ENCODE measurements around the gene TLE2.
A peak's percentile ranks its signal among the peaks of the same experiment; 100 is the strongest.

Gene TLE2

DNA sequence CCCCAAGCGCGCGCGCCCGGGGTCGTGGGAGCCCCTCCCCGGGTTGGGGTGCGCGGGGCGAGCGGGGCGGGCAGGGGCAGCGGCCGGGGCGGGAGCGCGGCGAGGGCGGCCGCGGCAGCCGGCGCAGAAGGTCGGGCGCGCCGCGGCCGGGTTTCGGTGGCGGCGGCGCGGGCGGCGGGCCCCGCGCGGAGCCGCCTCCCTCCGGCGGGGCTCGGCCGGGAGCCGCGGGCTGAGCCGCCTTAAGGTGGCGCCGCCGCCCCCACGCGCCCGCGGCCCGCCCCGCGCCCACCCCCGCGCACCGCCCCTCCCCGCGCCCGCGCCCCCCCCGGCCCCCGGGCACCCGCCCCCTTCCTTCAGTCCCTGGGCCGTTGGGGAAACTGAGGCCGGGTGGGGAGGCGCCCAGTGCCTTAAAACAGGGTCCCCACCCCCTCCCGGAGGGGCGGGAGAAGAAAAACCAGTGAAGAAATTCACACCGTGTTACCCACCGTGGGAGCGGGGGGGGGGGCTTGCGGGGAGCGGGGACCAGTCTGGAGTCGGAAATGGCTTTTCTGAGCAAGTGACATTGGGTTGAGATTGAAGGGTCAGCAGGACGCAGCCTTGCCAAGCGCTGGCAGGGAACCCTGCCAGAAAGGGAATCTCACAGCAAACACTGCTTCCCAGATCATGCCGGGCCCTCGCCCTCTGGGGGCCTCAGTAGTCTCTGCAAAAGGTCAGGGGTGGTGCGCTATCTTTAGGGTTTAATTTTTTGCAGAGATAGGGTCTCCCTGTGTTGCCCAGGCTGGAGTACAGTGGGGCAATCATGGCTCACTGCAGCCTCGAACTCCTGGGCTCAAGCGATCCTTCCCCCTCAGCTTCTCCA lies at the start of gene TLE2:
Gene TLE2 (minus strand): TSS at position 216 of the 859 bp plus-strand sequence. CDS start 376 bp downstream, outside the sequence.
- no peak for DNase-seq

DNA sequence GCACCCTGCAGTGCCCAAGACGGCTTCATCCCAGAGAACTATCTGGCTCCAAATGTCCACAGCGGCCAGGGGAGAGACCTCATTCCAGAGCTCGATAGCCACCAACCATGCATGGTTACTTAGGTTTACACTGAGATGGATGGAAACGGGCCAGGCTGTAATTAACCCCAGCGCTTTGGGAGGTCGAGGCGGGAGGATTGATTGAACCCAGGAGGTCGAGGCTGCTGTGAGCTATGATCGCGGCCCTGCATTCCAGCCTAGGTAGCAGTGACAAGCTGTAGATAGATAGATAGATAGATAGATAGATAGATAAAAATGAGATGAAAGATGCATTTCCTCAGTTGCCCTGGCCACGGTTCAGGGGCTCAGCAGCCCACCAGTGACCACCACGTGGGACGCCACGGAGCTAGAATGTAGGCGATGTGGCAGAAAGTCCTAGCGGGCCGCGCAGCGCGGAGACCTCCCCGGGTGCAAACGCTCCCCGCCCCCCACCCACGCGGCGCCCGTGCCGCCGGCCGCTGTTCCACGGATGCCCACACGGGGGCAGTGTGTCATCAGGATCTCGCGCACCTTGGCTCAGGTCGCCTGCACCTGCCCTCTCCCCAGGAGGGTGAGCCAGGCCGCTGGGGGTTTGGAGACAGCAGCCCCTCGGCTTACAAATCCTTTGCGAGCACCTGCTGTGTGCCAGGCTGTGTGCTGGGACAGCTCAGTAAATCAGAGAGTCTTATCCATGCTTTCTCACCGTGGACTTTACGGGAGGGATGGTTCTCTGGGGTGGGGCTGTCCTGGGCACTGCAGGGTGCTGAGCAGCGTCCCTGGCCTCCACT lies 46.7 kb upstream of the TLE2 start:
- DNase-seq, result peak; percentile 80

DNA sequence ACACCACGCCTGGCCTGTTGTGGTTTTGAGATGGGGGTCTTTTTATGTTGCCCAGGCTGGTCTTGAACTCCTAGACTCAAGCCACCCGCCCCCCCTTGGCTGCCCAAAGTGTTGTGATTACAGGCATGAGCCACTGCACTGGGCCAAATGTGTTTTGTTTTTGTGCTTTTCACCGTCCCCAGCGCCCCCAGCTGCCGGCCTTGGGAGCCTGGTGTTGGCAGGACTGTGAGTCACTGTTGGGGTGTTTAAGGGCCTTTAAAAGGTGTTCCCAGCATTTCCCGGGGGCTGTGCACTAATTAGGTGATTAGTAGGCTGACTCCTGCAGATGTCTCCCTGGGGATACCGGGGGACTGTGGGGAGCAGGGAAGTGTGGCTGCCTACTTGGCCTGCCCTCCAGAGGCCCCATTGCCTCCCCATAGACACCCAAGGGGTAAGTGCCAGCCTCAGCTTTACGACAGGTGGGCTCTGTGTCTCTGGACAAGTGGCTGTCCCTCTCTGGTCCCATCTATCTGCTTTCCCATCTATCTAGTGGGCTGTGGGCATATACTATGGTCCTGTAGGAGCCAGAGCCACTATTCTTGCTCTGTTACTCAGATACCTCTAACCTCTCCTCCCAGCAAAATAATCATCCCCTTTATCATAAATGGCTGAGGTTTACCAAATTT lies 45.0 kb upstream of the TLE2 start:
- DNase-seq, result no peak

DNA sequence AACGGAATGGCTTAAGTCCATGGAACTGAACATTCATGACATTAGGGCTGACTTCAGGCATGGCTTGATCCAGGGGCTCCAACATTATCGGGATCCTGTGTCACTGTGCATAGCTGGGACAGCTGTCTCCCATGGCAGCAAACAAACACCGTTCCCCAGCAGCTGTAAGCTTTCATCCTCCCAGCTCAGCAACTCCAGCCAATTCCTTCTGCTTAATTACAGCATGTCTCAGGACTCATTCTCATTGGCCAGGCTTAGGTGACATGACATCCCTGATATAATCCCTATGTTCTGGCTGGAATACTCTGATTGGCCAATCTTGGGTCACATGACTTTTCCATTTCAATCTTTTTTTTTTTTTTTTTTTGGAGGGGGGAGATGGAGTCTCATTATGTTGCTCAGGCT lies 44.1 kb upstream of the TLE2 start:
- no peak for DNase-seq

DNA sequence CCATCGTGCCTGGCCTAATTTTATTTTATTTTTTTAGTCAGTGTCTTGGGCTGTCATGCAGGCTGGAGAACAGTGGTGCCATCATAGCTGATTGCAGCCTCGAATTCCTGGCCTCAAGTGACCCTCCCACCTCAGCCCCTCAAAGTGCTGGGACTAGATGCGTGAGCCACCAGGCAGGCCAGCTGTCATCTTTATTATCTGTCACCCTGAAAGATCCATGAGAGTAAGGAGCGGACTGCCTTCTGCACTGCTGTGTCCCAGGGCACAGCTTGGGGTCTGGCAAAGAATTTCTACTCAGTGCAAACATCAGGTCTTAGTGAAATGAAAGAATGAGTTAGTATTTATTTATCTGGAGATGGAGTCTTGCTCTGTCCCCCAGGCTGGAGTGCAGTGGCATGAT lies 42.7 kb upstream of the TLE2 start:
- no peak for DNase-seq

DNA sequence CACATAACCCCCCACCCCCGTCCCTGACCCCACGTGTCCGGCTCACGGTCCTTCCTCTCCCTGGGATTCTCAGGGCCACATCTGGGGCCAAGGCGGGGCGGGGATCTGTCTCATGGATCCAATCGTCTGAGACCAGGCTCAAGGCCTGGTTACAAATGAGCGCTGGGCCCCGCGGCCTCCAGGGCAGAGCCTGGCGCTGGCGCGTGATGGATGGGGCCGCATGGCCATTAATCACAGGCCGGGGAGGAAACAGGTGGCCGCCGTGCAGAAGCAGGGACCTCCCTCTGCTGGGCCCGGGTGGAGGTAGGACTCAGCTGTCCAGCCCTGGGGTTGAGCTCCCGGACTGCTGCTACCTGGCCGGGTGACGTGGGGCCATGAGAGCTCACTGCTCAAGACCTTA lies 39.0 kb upstream of the TLE2 start:
- no peak for DNase-seq

DNA sequence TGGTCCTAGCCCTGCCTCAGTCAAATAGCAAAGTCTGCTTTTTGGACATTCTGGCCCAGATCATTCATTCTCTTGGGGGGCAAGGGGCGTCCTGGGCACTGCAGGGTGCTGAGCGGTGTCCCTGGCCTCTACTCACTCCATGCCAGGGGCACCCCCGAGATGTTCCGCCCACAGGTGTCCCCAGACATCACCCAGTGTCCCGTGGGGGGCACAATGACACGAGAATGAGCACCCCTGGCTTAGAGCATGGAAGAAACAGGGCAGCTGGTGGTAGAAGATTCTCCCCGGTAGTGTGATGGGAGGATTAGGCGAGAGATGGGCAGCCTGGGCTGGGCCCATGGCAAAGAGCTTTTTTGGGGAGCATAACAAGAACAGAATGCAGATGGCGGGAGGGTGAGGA lies 38.5 kb upstream of the TLE2 start:
- DNase-seq, result no peak

DNA sequence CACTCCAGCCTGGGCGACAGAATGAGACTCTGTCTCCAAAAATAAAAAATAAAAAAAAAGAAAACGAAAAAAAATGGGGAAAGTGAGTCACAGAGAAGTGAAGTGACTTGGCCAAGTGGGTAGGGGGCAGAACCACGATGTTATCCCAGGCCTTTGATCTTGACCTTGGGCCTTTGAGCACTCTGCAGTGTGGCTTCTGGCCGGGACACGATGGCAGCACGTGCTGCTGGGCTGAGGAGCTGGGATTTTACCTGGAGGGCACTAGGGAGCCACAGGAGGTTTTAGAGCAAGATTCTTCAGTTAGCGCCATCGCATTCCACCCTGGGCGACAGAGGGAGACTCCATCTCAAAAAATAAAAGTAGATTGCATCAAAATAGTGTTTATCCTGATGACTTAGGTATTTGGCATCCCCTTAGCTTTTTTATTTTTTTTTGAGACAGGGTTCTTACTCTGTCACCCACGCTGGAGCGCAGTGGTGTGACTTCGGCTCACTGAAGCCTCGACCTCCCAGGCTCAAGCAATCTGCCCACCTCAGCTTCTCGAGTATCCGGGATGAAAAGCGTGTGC lies 37.5 kb upstream of the TLE2 start:
- DNase-seq, result no peak

DNA sequence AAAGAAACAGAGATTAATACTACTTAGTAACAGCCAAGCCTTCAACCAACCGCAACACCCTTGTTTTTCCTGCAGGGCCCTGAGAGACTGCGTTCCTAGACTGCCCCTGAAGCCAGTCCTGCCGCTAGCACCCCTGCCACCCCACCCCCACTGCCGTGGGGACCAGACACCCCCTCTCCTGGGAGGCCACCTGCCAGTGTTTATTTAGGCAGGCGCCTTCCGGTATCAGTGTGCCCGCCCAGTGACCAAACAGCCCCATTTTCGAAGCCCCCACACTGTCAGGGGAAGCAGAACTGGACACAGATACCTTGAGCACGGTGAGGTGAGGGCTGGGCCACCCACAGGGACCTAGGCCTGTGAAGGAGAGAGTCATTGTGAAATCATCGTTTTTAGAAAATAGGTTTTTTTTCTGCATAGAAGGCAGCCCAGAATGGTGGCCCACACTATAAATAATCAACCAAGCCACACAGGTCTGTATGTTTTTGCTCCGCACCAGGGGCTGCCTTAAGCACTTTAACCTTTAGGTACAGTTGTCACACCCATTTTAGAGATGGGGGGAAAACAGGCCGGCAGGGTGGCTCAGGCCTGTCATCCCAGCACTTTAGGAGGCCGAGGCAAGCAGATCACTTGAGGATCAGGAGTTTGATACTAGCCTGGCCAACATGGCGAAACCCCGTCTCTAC lies 36.7 kb upstream of the TLE2 start:
- no peak for DNase-seq

DNA sequence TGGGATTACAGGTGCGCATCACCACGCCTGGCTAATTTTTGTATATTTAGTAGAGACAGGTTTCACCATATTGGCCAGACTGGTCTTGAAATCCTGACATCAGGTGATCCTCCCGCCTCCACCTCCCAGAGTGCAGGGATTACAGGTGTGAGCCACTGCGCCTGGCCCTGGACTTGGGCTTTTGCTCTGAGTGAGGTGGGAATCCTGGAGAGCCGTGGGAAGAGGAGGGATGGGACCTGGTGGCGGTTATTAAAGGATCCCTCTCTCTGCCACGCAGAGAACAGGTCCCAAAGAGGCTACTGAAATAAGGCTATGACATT lies 34.9 kb upstream of the TLE2 start:
- DNase-seq, result no peak

DNA sequence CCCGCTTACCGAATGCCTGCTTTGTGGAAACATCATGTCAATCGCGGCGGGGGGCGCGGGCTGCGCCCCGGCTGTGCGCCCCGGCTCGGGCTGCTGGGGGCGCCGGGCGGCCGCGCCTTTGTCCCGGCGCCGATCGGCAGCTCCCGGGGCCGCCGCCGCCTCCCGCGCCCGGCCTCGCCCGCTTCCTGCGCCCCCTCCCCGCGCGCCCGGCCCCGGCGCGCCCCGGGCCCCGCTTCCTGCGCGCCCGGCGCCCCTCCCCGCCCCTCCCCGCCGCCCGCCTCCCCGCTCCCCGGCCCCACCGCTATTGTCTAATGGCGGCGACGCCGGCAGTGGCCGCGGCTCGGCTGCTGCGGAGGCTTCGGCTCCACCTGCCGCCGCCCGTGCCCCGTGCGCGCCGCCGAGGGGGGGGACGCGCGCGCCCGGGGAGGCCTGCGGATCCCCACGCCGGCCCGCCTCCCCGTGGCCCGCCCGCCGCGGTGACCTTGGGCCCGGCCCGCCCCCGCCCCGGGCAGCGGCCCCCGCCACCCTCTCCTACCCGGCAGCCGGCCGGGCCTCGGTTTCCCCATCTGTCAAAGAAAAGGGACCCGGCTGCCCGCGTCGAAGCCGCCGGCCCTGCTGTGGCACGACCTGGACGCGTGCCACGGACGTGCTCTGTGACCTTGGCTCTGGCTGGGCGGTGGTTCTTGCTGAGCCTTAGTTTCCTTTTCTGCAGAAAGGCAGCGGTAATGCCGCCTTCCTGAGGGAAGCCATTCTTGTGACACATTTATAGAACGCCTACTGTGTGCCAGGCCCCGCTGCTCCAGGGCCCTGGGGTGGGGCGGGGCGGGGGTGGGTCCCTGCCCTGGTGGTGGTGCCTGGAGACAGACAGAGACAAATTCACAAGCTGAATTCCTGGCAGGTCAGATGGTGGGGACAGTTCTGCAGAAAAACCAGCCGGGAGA lies 33.4 kb upstream of the TLE2 start, which contains the start of gene TLE5:
Gene TLE5 (minus strand): TSS at position 331 of the 941 bp plus-strand sequence. CDS start 295 bp downstream, at position 36.
- DNase-seq, result peak; percentile 86

DNA sequence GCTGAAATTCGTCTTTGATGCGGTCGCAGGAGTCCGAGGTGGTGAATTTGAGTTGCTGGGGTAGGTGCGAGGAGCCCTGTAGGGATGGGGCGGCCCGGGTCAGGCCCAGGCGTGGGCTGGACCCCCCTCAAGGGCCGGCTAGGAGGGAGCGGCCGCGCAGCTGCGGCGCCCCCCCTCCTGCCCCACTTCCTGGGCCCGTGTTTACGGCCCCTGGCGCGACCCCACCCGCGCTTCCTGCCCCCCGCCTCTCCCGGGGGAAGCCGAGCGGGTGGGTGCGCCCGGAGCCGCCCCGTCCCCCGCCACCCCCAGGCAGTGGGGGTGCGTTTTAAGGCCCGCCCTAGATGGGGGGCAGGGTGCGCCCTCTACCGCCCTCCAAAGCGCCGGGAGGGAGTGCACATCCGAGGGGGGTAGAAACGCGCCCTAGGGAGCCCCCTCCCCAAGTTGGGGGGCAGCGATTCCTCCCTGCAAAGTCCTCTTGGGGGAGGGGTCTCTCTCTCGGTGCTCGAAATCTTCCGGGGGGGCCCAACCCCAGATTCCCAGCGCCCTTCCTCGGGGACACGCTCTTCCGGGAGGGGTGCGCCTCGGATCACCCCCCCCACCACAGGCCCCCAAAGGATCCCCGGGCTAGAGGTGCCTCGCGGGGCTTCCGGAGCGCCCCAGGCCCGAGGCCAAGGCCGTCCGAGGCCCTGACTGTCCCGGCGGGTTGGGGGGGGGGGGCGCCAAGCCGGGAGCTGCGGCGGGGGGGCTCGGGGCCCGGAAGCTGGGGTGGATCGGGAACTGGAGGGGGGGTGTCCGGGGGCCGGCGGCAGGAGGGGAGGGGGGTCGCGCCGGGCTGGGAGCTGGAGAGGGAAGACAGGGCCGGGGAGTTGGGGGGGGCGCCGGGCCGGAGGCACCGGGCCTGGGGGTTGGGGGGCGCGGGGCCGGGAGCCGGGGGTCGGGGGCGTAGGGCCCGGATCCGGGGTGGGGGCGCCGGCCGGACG lies 32.4 kb upstream of the TLE2 start:
- DNase-seq, result peak; percentile 86

DNA sequence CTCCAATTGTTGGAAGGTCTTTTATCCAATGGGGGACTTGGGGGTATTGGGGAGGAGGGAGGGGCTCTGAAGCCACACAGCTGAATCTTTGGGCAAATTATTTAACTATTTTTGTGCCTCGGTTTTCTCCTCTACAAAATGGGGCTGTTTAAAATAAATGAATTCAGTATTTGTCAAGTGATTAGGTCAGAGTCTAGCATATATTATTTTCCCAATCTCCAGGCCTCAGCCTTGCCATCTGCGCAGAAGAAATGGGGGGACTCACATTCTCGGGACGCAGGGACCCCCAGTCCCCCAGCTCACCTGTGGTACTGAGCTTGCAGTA lies 31.7 kb upstream of the TLE2 start:
- no peak for DNase-seq

DNA sequence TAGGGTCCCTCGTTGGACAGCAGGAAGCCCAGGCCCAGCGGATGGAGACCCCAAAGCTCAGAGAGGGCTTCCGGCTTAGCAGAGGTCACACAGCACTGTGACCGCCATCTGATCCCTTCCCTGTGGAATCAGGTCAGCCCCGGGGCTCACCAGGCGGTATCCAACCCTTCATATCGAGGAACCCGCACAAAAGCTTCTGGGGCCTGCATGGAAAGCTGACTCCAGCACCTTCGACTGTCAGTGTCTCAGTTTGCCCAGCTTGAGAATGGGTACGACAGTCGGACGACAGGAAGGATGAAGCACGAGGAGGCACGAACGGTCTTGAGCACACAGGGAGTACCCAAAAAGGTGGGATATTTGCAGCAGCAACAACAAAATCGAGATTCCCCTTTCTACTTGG lies 30.6 kb upstream of the TLE2 start:
- no peak for DNase-seq

DNA sequence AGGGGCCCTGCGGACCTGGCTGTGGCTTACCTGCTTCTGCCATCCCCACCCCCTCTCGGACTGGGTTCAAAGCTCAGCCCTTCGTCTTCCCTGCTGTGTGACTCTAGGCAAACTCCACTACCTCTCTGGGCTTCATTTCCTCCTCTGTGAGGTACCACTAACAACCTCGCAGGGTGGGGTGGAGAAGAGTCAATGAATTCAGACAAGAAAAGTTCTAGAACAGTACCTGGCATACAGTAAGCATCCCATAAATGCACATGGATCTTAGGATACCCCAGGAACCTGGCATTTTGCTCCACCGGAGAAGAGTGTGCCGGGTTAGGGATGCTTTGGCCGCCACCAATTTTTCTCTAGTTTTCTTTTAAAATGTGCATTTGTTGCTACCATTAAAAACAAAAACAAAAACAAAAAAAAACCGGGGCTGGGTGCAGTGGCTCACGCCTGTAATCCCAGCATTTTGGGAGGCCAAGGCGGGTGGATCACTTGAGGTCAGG lies 29.8 kb upstream of the TLE2 start:
- DNase-seq, result no peak

DNA sequence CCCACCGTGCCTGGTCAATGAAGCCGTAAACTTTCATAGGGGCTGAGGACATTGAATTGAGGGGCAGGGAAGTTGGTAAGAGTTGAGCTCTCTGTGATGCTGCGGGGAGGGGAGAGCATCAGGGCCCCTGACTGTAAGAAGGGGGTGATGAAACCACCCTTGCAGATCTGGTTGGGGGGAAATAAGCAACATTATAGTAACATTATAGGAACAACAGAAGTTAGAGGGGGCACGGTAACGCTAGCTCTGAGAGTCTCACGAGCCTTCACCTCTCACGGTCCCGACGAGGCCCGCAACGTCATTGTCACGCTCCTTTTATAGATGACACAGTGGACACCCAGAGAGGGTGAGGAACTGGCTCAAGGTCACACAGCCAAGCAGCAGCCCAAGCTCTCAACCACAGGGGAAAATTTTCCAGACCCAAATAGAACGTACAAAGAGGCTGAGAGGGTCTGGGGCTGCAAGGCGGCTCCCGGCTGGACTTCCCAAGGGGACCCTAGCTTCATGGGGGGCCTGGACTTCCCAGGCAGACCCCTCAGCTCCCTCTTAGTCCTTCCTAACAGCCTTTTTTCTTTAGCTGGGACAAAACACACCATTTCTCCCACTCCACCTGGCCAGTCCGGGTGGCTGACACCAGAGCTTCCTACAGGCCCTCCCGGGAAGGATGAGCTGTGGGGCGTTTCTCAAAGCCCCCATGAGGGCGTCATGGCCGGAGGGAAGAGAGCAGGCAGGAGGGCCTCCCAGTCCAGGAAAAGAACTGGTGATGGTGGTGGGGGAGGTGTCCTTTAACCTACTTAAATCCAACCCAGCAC lies 29.1 kb upstream of the TLE2 start:
- DNase-seq, result no peak

DNA sequence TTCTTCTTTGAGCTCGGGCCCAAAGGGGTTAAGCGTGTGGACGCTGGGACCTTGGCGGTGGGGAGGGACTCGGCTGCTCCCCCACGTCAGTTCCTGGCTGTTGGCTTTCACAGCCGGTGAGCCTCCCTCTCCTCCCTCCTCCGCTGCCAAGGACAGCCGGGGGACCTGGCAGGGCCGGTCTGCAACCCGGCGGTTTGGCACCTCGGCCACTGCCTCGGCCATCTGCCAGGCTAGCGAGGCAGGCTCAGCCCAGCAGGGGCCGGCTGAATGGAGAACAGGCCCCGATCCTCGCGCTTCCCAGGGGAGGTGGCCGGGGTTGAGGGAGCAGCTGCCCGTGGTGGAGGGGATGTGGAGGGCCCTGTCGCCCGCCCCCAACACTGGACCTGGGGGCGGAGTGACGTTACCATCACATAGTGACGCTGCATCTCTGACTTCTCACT lies 28.2 kb upstream of the TLE2 start:
- DNase-seq, result no peak

DNA sequence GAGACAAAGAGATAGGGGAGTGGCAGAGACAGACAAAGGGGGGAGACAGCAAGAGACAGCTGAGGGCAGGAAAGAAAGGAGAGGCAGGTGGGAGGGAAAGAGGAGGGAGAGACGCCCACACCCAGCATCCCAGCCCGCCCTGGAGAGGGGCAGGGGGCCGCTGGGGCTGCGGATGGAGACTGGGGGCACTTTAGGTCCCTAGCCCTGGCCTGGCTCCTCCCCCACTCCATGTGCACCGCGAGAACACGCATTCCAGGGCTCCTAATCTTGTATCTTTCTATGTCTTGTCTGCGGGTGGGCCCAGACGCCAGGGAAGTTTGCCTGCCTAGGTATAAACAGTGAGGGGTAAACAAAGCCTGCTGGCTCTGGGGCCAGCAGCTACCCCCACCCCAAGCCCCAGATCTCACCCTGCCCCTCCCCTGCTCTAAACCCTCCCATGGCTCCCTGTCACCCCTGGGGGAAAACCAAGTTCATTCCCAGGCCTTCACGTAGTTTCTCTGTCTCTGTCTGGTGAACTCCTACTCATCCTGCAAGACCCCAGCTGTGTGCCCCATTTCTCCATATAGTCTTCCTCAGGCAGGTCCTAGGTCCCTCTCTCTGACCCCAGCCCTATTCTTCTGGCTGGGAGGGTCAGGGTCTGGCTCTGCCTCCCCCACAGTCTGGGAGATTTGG lies 27.5 kb upstream of the TLE2 start:
- DNase-seq, result no peak
